Tibial artery (tissue), 4 donors: ENCODE data around the gene RBL2.
"Not testable (repeated sequence)": the region's sequence is repeated elsewhere in the genome, so short reads cannot be mapped to it uniquely, and the experiment has no call there.

Source experiments
- DNase-seq, 2 donors: peaks; one replicate each; pipeline ENCODE4 v3.0.0-alpha.2; 2019
- H3K27ac ChIP-seq, 2 donors: fragments of 200-600 bp; sonication (generic) in 1 of 2; 1 replicate in 1 of 2; 2 replicates in 1 of 2; pipeline ENCODE4 v1.5.1; 2018 to 2019; ENCODE audit warnings: mild to moderate bottlenecking in 1 of 2
- H3K27me3 ChIP-seq, 2 donors: fragments of 200-600 bp; sonication (generic) in 1 of 2; one replicate each; pipeline versions ENCODE4 v1.5.1 to v1.6.0; 2016 to 2019
- H3K36me3 ChIP-seq, 3 donors: fragments of 200-600 bp; sonication (generic) in 2 of 3; one replicate each; pipeline ENCODE4 v1.5.1; 2016 to 2019; ENCODE audit warnings: mild to moderate bottlenecking in 2 of 3
- H3K4me1 ChIP-seq, 4 donors: fragments of 200-600 bp; sonication (generic) in 2 of 4; 1 replicate in 3 of 4; 2 replicates in 1 of 4; pipeline ENCODE4 v1.5.1; 2016 to 2019
- H3K4me3 ChIP-seq, 2 donors: fragments of 200-600 bp; sonication (generic) in 1 of 2; 1 replicate in 1 of 2; 2 replicates in 1 of 2; pipeline ENCODE4 v1.5.1; 2018 to 2019; ENCODE audit warnings: mild to moderate bottlenecking in 2 of 2
- H3K9me3 ChIP-seq, 3 donors: fragments of 200-600 bp; sonication (generic) in 1 of 3; one replicate each; pipeline ENCODE4 v1.5.1; 2016 to 2019
- CTCF ChIP-seq, 2 experiments: fragments of 200-600 bp in 1 of 2; fragments of 450-650 bp in 1 of 2; IDR thresholded peaks; one replicate each; pipeline ENCODE4 v1.5.1; 2017 to 2019; ENCODE audit warnings: antibody characterized with exemption in 2 of 2, mild to moderate bottlenecking in 1 of 2, moderate library complexity in 1 of 2
- intact Hi-C: fragments of 100-400 bp; cut with DNase I; formaldehyde crosslinking; loops from one replicate; pipeline ENCODE4 v1.15.0; 2023; ENCODE audit warnings: low total_unique reads

Gene RBL2

GRCh38 chr16:53414381-53414780 lies 19.9 kb upstream of the RBL2 start:
- intact Hi-C loops, result no loop called here
- DNase-seq, result no peak
- H3K9me3 ChIP-seq, result no peaks in the 10 kb centered on the region
- no peaks in the 10 kb centered on the region for H3K36me3 ChIP-seq
- TF ChIP-seq CTCF (IDR thresholded peaks at IDR 0.05), result no peak
- H3K4me3 ChIP-seq, result no peak overlapping the region
- no peak overlapping the region for H3K27ac ChIP-seq
- no peaks in the 10 kb centered on the region for H3K27me3 ChIP-seq
- H3K4me1 ChIP-seq, result no peaks in the 10 kb centered on the region

- H3K27ac ChIP-seq, result no peak overlapping the region
- intact Hi-C loops, result no loop called here
- no peaks in the 10 kb centered on the region for H3K9me3 ChIP-seq
- H3K4me3 ChIP-seq, result no peak overlapping the region
- no peak for DNase-seq
- no peaks in the 10 kb centered on the region for H3K36me3 ChIP-seq
- TF ChIP-seq CTCF (IDR thresholded peaks at IDR 0.05), result no peak
- no peaks in the 10 kb centered on the region for H3K27me3 ChIP-seq
- no peaks in the 10 kb centered on the region for H3K4me1 ChIP-seq
Measured at GRCh38 chr16:53415504-53415903, 18.8 kb upstream of the RBL2 start.

GRCh38 chr16:53417011-53417410 lies 17.3 kb upstream of the RBL2 start:
- intact Hi-C loops, result no loop called here
- no peaks in the 10 kb centered on the region for H3K36me3 ChIP-seq
- TF ChIP-seq CTCF (IDR thresholded peaks at IDR 0.05), result no peak
- H3K9me3 ChIP-seq, result no peaks in the 10 kb centered on the region
- H3K27me3 ChIP-seq, result no peaks in the 10 kb centered on the region
- no peaks in the 10 kb centered on the region for H3K4me1 ChIP-seq
- no peak overlapping the region for H3K4me3 ChIP-seq
- DNase-seq, result no peak
- H3K27ac ChIP-seq, result no peak overlapping the region

- H3K27ac ChIP-seq, result no peak overlapping the region
- no peak for TF ChIP-seq CTCF (IDR thresholded peaks at IDR 0.05)
- intact Hi-C loops, result no loop called here
Measured at GRCh38 chr16:53417976-53418375, 16.3 kb upstream of the RBL2 start.

DNA sequence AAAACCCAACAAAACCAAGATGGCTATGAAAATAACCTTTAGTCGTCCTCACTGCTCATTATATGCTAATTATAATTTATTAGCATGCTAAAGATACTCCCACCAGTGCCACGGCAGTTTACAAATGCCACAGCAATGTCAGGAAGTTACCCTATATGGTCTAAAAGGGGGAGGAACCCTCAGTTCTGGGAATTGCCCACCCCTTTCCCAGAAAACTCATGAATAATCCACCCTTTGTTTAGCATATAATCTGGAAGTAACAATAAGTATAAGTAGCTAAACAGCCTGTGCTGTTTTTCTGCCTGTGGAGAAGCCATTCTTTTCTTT lies 14.9 kb upstream of the RBL2 start:
- H3K9me3 ChIP-seq, intact Hi-C loops, H3K27me3 ChIP-seq, H3K4me3 ChIP-seq, H3K36me3 ChIP-seq, H3K27ac ChIP-seq, H3K4me1 ChIP-seq, DNase-seq: not testable (repeated sequence)

More at GRCh38 chr16:53417976-53418375, 16.3 kb upstream of the RBL2 start:
- no peak for DNase-seq
- no peaks in the 10 kb centered on the region for H3K27me3 ChIP-seq
- no peaks in the 10 kb centered on the region for H3K4me1 ChIP-seq
- H3K36me3 ChIP-seq, result no peaks in the 10 kb centered on the region
- no peaks in the 10 kb centered on the region for H3K9me3 ChIP-seq
- H3K4me3 ChIP-seq, result no peak overlapping the region

- Histone ChIP-seq H3K36me3 (no peaks in the 10 kb centered on the region), H3K9me3 (no peaks in the 10 kb centered on the region), H3K27ac (no peak overlapping the region), H3K27me3 (no peaks in the 10 kb centered on the region), H3K4me3 (no peak overlapping the region), H3K4me1 (no peaks in the 10 kb centered on the region)
- intact Hi-C loops, result no loop called here
- no peak for DNase-seq
- TF ChIP-seq CTCF (IDR thresholded peaks at IDR 0.05), result no peak
Measured at GRCh38 chr16:53421248-53421647, 13.0 kb upstream of the RBL2 start.

DNA sequence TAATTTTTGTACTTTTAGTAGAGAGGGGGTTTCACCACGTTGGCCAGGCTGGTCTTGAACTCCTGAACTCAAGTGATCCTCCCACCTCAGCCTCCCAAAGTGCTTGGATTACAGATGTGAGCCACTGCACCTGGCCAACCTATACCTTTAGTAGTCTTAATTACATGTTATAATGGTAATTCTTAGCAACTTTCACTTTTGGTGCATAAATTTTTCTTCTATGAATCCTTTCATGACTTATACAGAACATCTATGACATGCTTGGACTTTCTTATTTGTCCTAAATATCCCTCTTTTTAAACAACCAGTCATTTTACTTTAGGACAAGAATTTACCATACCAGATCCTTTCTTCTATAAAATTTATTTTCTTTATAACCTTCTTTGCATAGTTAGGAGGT lies 10.3 kb upstream of the RBL2 start:
- H3K9me3 ChIP-seq, H3K4me1 ChIP-seq, H3K4me3 ChIP-seq, H3K27me3 ChIP-seq, H3K27ac ChIP-seq, H3K36me3 ChIP-seq, intact Hi-C loops, DNase-seq: not testable (repeated sequence)
